Measurements from ENCODE around the gene TSPO2.

TSPO2 gene

GRCh38 chr6:41074692-41075436 lies 32.6 kb downstream of the TSPO2 start:
- DNase-seq (ENCODE audit: low read depth in 1 of 2, low spot score in 1 of 2), result no peak

GRCh38 chr6:41075651-41076626 lies 33.7 kb downstream of the TSPO2 start:
- no peak for DNase-seq (ENCODE audit: low read depth in 1 of 2, low spot score in 1 of 2)

GRCh38 chr6:41077536-41077935 lies 35.3 kb downstream of the TSPO2 start:
- no peak for DNase-seq (ENCODE audit: low read depth in 1 of 2, low spot score in 1 of 2)

- no peak for DNase-seq (ENCODE audit: low read depth in 1 of 2, low spot score in 1 of 2)
These were observed 35.8 kb downstream of the TSPO2 start for GRCh38 chr6:41078101-41078500.

GRCh38 chr6:41079080-41079479 lies 36.8 kb downstream of the TSPO2 start:
- no peak for DNase-seq (ENCODE audit: low read depth in 1 of 2, low spot score in 1 of 2)

- no peak for DNase-seq (ENCODE audit: low read depth in 1 of 2, low spot score in 1 of 2)
These were observed 38.4 kb downstream of the TSPO2 start for GRCh38 chr6:41080621-41081020.

- DNase-seq (ENCODE audit: low read depth in 1 of 2, low spot score in 1 of 2), result no peak
These were observed 40.8 kb downstream of the TSPO2 start for GRCh38 chr6:41083072-41083471.

- DNase-seq (ENCODE audit: low read depth in 1 of 2, low spot score in 1 of 2), result no peak
These were observed 42.9 kb downstream of the TSPO2 start for GRCh38 chr6:41085182-41085581.

GRCh38 chr6:41088451-41088850 lies 46.2 kb downstream of the TSPO2 start:
- no peak for DNase-seq (ENCODE audit: low read depth in 1 of 2, low spot score in 1 of 2)

GRCh38 chr6:41090841-41091761 lies 48.8 kb downstream of the TSPO2 start:
- DNase-seq (ENCODE audit: low read depth in 1 of 2, low spot score in 1 of 2), result no peak

GRCh38 chr6:41092421-41093140 lies 50.3 kb downstream of the TSPO2 start:
- DNase-seq (ENCODE audit: low read depth in 1 of 2, low spot score in 1 of 2), result no peak

- DNase-seq (ENCODE audit: low read depth in 1 of 2, low spot score in 1 of 2), result no peak
These were observed 51.5 kb downstream of the TSPO2 start for GRCh38 chr6:41093729-41094128.

All from activated T-helper 1 cell treated with anti-CD3 and anti-CD28 coated beads, Interleukin-2, amount 50 U/mL, for 16 hours (primary cell).